GM18498 (cell line): ENCODE data around the gene PRR23C.

ENCODE experiments used
- ATAC-seq: cut with Tn5 transposase; IDR thresholded peaks from one replicate; pipeline ENCODE4 v1.9.1; 2021; ENCODE audit warnings: mild to moderate bottlenecking, moderate library complexity; ENCODE audit not compliant: unreplicated experiment

Gene PRR23C

GRCh38 chr3:139005356-139005993, 39.2 kb downstream of the PRR23C start:
- no peak for ATAC-seq

GRCh38 chr3:138995706-138996105, 49.0 kb downstream of the PRR23C start:
- ATAC-seq: no peak
